HepG2 (cell line): Measurements from ENCODE around the gene CLPTM1. TPM values are rescaled to one million over a fixed set of nuclear protein-coding genes. Genes with fewer than 3 reads are reported as not detected.

Experiments
- ARHGAP35 ChIP-seq: sonication (generic); formaldehyde crosslinking; IDR thresholded peaks from 2 replicates; pipeline ENCODE4 v1.9.0; 2022; ENCODE audit warnings: mild to moderate bottlenecking, inconsistent platforms, moderate library complexity, missing genetic modification reagents, borderline replicate concordance
- ASH2L ChIP-seq: fragments of 300-600, 200-600 bp; sonication (generic); IDR thresholded peaks from 2 replicates; pipeline ENCODE4 v1.7.0; 2017; ENCODE audit warnings: low read depth, mild to moderate bottlenecking, moderate library complexity, mixed read lengths, low read length; ENCODE audit not compliant: insufficient read length
- ATF5 ChIP-seq: sonication (generic); formaldehyde crosslinking; IDR thresholded peaks from 2 replicates; pipeline ENCODE4 v1.4.0; 2020; ENCODE audit warnings: mild to moderate bottlenecking, low read depth, missing genetic modification reagents
- BRF2 ChIP-seq: sonication (generic); formaldehyde crosslinking; IDR thresholded peaks from 2 replicates; pipeline ENCODE4 v1.8.1; 2022; ENCODE audit warnings: mild to moderate bottlenecking, missing genetic modification reagents
- CAMTA2 ChIP-seq: sonication (generic); formaldehyde crosslinking; IDR thresholded peaks from 2 replicates; pipeline ENCODE4 v1.4.0; 2020; ENCODE audit warnings: mild to moderate bottlenecking, missing genetic modification reagents, borderline replicate concordance
- CREB1 ChIP-seq, 2 experiments: fragments of 450-650 bp in 1 of 2; IDR thresholded peaks; 2 replicates each; pipeline ENCODE4 v1.6.1; 2016 to 2017; ENCODE audit warnings: control low read depth in 1 of 2, mild to moderate bottlenecking in 1 of 2, missing compliant biosample characterization in 1 of 2, missing genetic modification characterization in 1 of 2
- MAFF ChIP-seq: IDR thresholded peaks from 2 replicates; pipeline ENCODE4 v1.6.1; 2011; ENCODE audit warnings: low read depth, low read length, improper control_type of control experiment
- MLLT10 ChIP-seq: sonication (generic); formaldehyde crosslinking; IDR thresholded peaks from 2 replicates; pipeline ENCODE4 v1.4.0; 2020; ENCODE audit warnings: missing genetic modification reagents
- NONO ChIP-seq, 2 experiments: fragments of 450-650 bp in 1 of 2; sonication (generic) in 1 of 2; formaldehyde crosslinking in 1 of 2; IDR thresholded peaks in 1 of 2; conservative IDR thresholded peaks in 1 of 2; 2 replicates each; pipeline versions ENCODE4 v1.6.1 to v1.8.0; 2017 to 2022; ENCODE audit warnings: mild to moderate bottlenecking in 1 of 2, missing genetic modification reagents in 1 of 2, moderate library complexity in 1 of 2
- PAX8 ChIP-seq: sonication (generic); formaldehyde crosslinking; IDR thresholded peaks from 2 replicates; pipeline ENCODE4 v1.8.0; 2022; ENCODE audit warnings: mild to moderate bottlenecking, missing genetic modification reagents, borderline replicate concordance
- PAXIP1 ChIP-seq: sonication (generic); formaldehyde crosslinking; conservative IDR thresholded peaks from 2 replicates; pipeline ENCODE4 v1.4.0; 2020; ENCODE audit warnings: mild to moderate bottlenecking, missing genetic modification reagents, moderate library complexity
- SCMH1 ChIP-seq: sonication (generic); formaldehyde crosslinking; IDR thresholded peaks from 2 replicates; pipeline ENCODE4 v1.9.0; 2021; ENCODE audit warnings: missing genetic modification reagents, mild to moderate bottlenecking, borderline replicate concordance
- UBTF ChIP-seq: sonication (generic); formaldehyde crosslinking; IDR thresholded peaks from 2 replicates; pipeline ENCODE4 v1.4.0; 2020; ENCODE audit warnings: mild to moderate bottlenecking, missing genetic modification reagents
- ZIK1 ChIP-seq: sonication (generic); formaldehyde crosslinking; IDR thresholded peaks from 2 replicates; pipeline ENCODE4 v1.5.0; 2020; ENCODE audit warnings: mild to moderate bottlenecking, low read depth, missing genetic modification reagents, borderline replicate concordance
- ZNF17 ChIP-seq: sonication (generic); formaldehyde crosslinking; IDR thresholded peaks from 2 replicates; pipeline ENCODE4 v1.5.0; 2020; ENCODE audit warnings: mild to moderate bottlenecking, missing genetic modification reagents
- ZNF484 ChIP-seq: sonication (generic); formaldehyde crosslinking; IDR thresholded peaks from 2 replicates; pipeline ENCODE4 v1.5.1; 2020; ENCODE audit warnings: mild to moderate bottlenecking, low read depth, missing genetic modification reagents, borderline replicate concordance
- ZNF496 ChIP-seq: sonication (generic); formaldehyde crosslinking; IDR thresholded peaks from 2 replicates; pipeline ENCODE4 v1.8.1; 2023; ENCODE audit warnings: mild to moderate bottlenecking, moderate library complexity, missing genetic modification reagents; ENCODE audit not compliant: insufficient replicate concordance
- ZNF780A ChIP-seq: sonication (generic); formaldehyde crosslinking; IDR thresholded peaks from 2 replicates; pipeline ENCODE4 v1.8.0; 2022; ENCODE audit warnings: mild to moderate bottlenecking, missing genetic modification reagents, moderate library complexity
- ZNF790 ChIP-seq: sonication (generic); formaldehyde crosslinking; IDR thresholded peaks from 2 replicates; pipeline ENCODE4 v1.8.0; 2022; ENCODE audit warnings: missing genetic modification reagents, mild to moderate bottlenecking, borderline replicate concordance
- ZZZ3 ChIP-seq: sonication (generic); formaldehyde crosslinking; IDR thresholded peaks from 2 replicates; pipeline ENCODE4 v1.4.0; 2020; ENCODE audit warnings: missing genetic modification reagents, mild to moderate bottlenecking, borderline replicate concordance
- polyA plus RNA-seq, 8 experiments: library from polyadenylated mRNA; depleted of rRNA in 3 of 8; stranded (reverse) in 7 of 8; unstranded in 1 of 8; fragments of >200 nt; fragmentation: Illumina TruSeq in 4 of 8; extraction: Trizol in 4 of 8; gene quantifications; 2 replicates each; pipeline versions ENCODE4 v1.2.1 to v1.2.3, GENCODE V29; 2011 to 2016; ENCODE audit warnings: low read depth in 4 of 8, missing spikeins in 1 of 8, mixed read lengths in 1 of 8; ENCODE audit not compliant: insufficient read depth in 1 of 8
- total RNA-seq, 5 experiments: library from RNA; depleted of rRNA; stranded (reverse); fragments of >200 nt; fragmentation: Illumina TruSeq; extraction: Trizol; gene quantifications; 2 replicates each; pipeline ENCODE4 v1.2.3, GENCODE V29; 2016; ENCODE audit warnings: low read depth in 1 of 5

CLPTM1 gene
- total and polyA plus RNA-seq, 2 of the 13 experiments (the other 11 are each of a cell fraction or from before 2014, with no cell fraction given), result 34.9 to 42.8 TPM

DNA sequence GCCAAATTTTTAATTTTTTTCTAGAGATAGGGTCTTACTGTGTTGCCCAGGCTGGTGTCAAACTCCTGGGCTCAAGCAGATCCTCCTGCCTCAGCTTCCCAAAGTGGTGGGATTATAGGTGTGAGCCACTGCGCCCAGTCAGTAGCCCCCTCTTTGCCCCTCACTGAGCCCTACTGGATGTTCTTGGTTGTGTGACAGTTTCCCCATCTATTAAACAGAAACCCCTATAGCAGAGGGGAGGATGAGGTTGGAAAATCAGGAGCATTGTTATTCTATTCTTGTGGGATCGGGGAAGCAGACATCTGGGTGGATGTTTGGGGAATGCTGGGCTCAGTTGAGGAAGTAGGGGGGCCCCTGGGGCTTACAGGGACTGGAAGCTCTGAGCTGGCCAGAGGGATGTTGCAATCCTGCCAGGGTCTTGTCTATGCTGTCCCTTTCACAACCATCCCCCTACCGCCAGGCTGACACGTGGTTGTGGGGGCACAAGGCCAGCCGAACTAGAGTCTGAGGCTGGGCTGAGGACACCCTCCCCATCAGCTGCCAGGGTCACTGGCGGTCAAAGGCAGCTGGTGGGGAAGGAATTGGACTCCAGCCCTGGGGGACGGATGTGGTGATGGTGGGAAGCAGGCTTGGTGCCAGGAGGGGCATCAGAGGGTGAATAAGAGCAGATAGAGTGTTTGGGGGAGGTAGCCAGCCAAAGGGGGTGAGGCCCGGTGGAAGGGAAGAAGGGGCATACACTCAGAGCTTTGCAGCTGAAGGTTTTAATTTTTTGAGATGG, 29.9 kb upstream of the CLPTM1 start (continued):
- TF ChIP-seq BRF2 (CRISPR knock-in tag), result no peak
- TF ChIP-seq UBTF (CRISPR knock-in tag), result peak; percentile 76
- TF ChIP-seq ZNF496 (CRISPR knock-in tag), result no peak
- no peak for TF ChIP-seq PAX8 (CRISPR knock-in tag)
- TF ChIP-seq ZZZ3 (CRISPR knock-in tag), result no peak
- no peak for TF ChIP-seq MLLT10
- TF ChIP-seq PAXIP1, result peak; percentile 99
- peak; percentile 83; the same call in 1 of the 2 replicates for TF ChIP-seq ZNF780A
- no peak; the same call in 1 of the 2 replicates for TF ChIP-seq CAMTA2 (CRISPR knock-in tag)
- no peak for TF ChIP-seq NONO (IDR thresholded peaks at IDR 0.05)
- peak; percentile 99 for TF ChIP-seq NONO (CRISPR knock-in tag; conservative IDR thresholded peaks at IDR 0.05)
- TF ChIP-seq SCMH1 (CRISPR knock-in tag), result no peak
- peak; percentile 47; the same call in 1 of the 2 replicates for TF ChIP-seq CREB1 (IDR thresholded peaks at IDR 0.05)
- no peak; the same call in 1 of the 2 replicates for TF ChIP-seq CREB1 (CRISPR knock-in tag; IDR thresholded peaks at IDR 0.05)
- no peak for TF ChIP-seq MAFF
- TF ChIP-seq ATF5 (CRISPR knock-in tag), result no peak
- TF ChIP-seq ASH2L, result no peak
- TF ChIP-seq ZNF790 (CRISPR knock-in tag), result no peak; the same call in 1 of the 2 replicates
- 0 out of 2 replicates have a peak, but pooled peaks have one; percentile 59 for TF ChIP-seq ZIK1 (CRISPR knock-in tag)
- peak; percentile 91 for TF ChIP-seq ARHGAP35 (CRISPR knock-in tag)
- no peak for TF ChIP-seq ZNF484 (CRISPR knock-in tag)
- TF ChIP-seq ZNF17 (CRISPR knock-in tag), result no peak
